H1 (cell line): ENCODE data around the gene CNR2. TPM values are rescaled to one million over a fixed set of nuclear protein-coding genes. Genes with fewer than 3 reads are reported as not detected.

Experiments used
- CTCF ChIA-PET: fragments of 300-600 bp; sonication (Branson Sonifier 250); formaldehyde crosslinking; loops from one replicate; lab custom pipeline; 2021; ENCODE audit not compliant: partially characterized antibody; lab: Charles Lee
- POLR2A ChIA-PET: fragments of 300-600 bp; sonication (Branson Sonifier 250); formaldehyde crosslinking; loops from one replicate; lab custom pipeline; 2021; ENCODE audit warnings: inconsistent platforms; ENCODE audit not compliant: partially characterized antibody; lab: Charles Lee
- DNase-seq, 2 experiments: peaks; one replicate each; pipeline versions ENCODE4 v3.0.0 to v3.0.0-alpha.2; 2010 to 2022; ENCODE audit warnings: low spot score in 2 of 2, low read depth in 1 of 2, mixed read lengths in 1 of 2
- FAIRE-seq: peaks from 2 replicates; lab custom pipeline; 2011; peaks lifted over from hg19 to GRCh38; lab: Jason Lieb, UNC
- H2AFZ ChIP-seq: 2 replicates; pipeline ENCODE4 v1.8.1; 2012; ENCODE audit warnings: low read length, inconsistent platforms
- H2AK5ac ChIP-seq: 2 replicates; pipeline ENCODE4 v1.6.1; 2013; ENCODE audit warnings: low read depth, low read length
- H2BK120ac ChIP-seq: replicated peaks from 2 replicates; pipeline ENCODE3; 2013; ENCODE audit warnings: low read depth, low read length, inconsistent platforms
- H2BK12ac ChIP-seq: 2 replicates; pipeline ENCODE4 v1.6.1; 2013; ENCODE audit warnings: low read depth, low read length
- H2BK15ac ChIP-seq: 2 replicates; pipeline ENCODE4 v1.6.1; 2013; ENCODE audit warnings: low read length
- H2BK20ac ChIP-seq: 2 replicates; pipeline ENCODE4 v1.6.1; 2013; ENCODE audit warnings: low read length
- H2BK5ac ChIP-seq: 2 replicates; pipeline ENCODE4 v1.6.1; 2013; ENCODE audit warnings: low read depth, low read length
- H3K14ac ChIP-seq: 2 replicates; pipeline ENCODE4 v1.6.1; 2013; ENCODE audit warnings: inconsistent platforms; ENCODE audit not compliant: insufficient read length
- H3K18ac ChIP-seq: 2 replicates; pipeline ENCODE4 v1.6.1; 2013; ENCODE audit warnings: low read length; ENCODE audit errors: extremely low read depth
- H3K23ac ChIP-seq: 2 replicates; pipeline ENCODE4 v1.6.1; 2013; ENCODE audit warnings: inconsistent platforms; ENCODE audit not compliant: insufficient read length
- H3K23me2 ChIP-seq: 2 replicates; pipeline ENCODE4 v1.6.1; 2013; ENCODE audit warnings: low read depth, low read length
- H3K27ac ChIP-seq: 2 replicates; pipeline ENCODE4 v1.6.1; 2011; ENCODE audit warnings: low read depth, low read length, inconsistent platforms
- H3K27me3 ChIP-seq, 4 experiments: replicated peaks in 1 of 4; 1 replicate in 1 of 4; 2 replicates in 3 of 4; pipeline versions ENCODE4 v1.6.1 to v1.8.1; 2011 to 2013; ENCODE audit warnings: low read length in 3 of 4, mild to moderate bottlenecking in 3 of 4, inconsistent platforms in 2 of 4, mixed read lengths in 2 of 4, moderate library complexity in 1 of 4; ENCODE audit not compliant: control insufficient read depth in 3 of 4, insufficient read depth in 3 of 4; ENCODE audit errors: extremely low read depth in 1 of 4
- H3K36me3 ChIP-seq, 4 experiments: 2 replicates each; pipeline versions ENCODE4 v1.6.1 to v1.8.1; 2011 to 2013; ENCODE audit warnings: mild to moderate bottlenecking in 4 of 4, low read length in 3 of 4, moderate library complexity in 2 of 4, control low read depth in 1 of 4, inconsistent platforms in 1 of 4; ENCODE audit not compliant: insufficient read depth in 4 of 4, control insufficient read depth in 2 of 4
- H3K4ac ChIP-seq: replicated peaks from 2 replicates; pipeline ENCODE3; 2013; ENCODE audit warnings: low read length, low read depth, mixed read lengths, inconsistent platforms; ENCODE audit not compliant: insufficient read length
- H3K4me1 ChIP-seq, 4 experiments: replicated peaks in 1 of 4; 1 replicate in 1 of 4; 2 replicates in 3 of 4; pipeline versions ENCODE4 v1.6.1 to v1.8.1; 2011 to 2013; ENCODE audit warnings: low read length in 3 of 4, inconsistent platforms in 2 of 4, mixed read lengths in 1 of 4; ENCODE audit not compliant: insufficient read depth in 4 of 4, control insufficient read depth in 3 of 4
- H3K4me2 ChIP-seq, 2 experiments: 2 replicates each; pipeline versions ENCODE4 v1.6.1 to v1.8.1; 2011 to 2013; ENCODE audit warnings: low read depth in 2 of 2, low read length in 2 of 2, control low read depth in 1 of 2, inconsistent platforms in 1 of 2, mild to moderate bottlenecking in 1 of 2; ENCODE audit not compliant: insufficient read depth in 1 of 2
- H3K4me3 ChIP-seq, 4 experiments: fragments of 200-600, 300-600 bp in 1 of 4; sonication (generic), shearing (Covaris generic), sonication (Bioruptor Twin) in 1 of 4; 2 replicates each; pipeline versions ENCODE4 v1.5.1 to v1.8.1; 2011 to 2016; ENCODE audit warnings: low read length in 4 of 4, low read depth in 3 of 4, control low read depth in 2 of 4, inconsistent platforms in 2 of 4, mild to moderate bottlenecking in 2 of 4, mixed read lengths in 1 of 4, moderate library complexity in 1 of 4; ENCODE audit not compliant: insufficient read depth in 2 of 4; ENCODE audit errors: extremely low read depth in 1 of 4
- H3K56ac ChIP-seq: replicated peaks from 2 replicates; pipeline ENCODE3; 2013; ENCODE audit warnings: low read depth, mild to moderate bottlenecking, mixed read lengths, low read length, inconsistent platforms; ENCODE audit not compliant: insufficient read length
- H3K79me1 ChIP-seq: 2 replicates; pipeline ENCODE4 v1.6.1; 2013; ENCODE audit warnings: low read depth, low read length, control low read depth
- H3K79me2 ChIP-seq, 2 experiments: 2 replicates each; pipeline versions ENCODE4 v1.6.1 to v1.8.1; 2012 to 2013; ENCODE audit warnings: low read length in 2 of 2, mild to moderate bottlenecking in 2 of 2, inconsistent platforms in 1 of 2; ENCODE audit not compliant: insufficient read depth in 2 of 2, control insufficient read depth in 1 of 2
- H3K9ac ChIP-seq, 4 experiments: replicated peaks in 1 of 4; 1 replicate in 1 of 4; 2 replicates in 3 of 4; pipeline versions ENCODE4 v1.6.1 to v1.8.1; 2011 to 2013; ENCODE audit warnings: low read depth in 3 of 4, low read length in 3 of 4, control low read depth in 2 of 4, mild to moderate bottlenecking in 2 of 4, moderate library complexity in 2 of 4, inconsistent platforms in 1 of 4; ENCODE audit errors: extremely low read depth in 1 of 4
- H3K9me3 ChIP-seq, 2 experiments: 2 replicates each; pipeline versions ENCODE4 v1.6.1 to v1.8.1; 2012 to 2013; ENCODE audit warnings: mild to moderate bottlenecking in 2 of 2, moderate library complexity in 2 of 2, control low read depth in 1 of 2, inconsistent platforms in 1 of 2, low read depth in 1 of 2, low read length in 1 of 2, mixed read lengths in 1 of 2; ENCODE audit not compliant: insufficient read depth in 2 of 2
- H4K20me1 ChIP-seq, 2 experiments: replicated peaks in 1 of 2; 2 replicates each; pipeline versions ENCODE3 to v1.8.1; 2011 to 2013; ENCODE audit warnings: inconsistent platforms in 2 of 2, low read length in 2 of 2, mild to moderate bottlenecking in 1 of 2; ENCODE audit not compliant: insufficient read depth in 2 of 2, control insufficient read depth in 1 of 2
- H4K5ac ChIP-seq: 2 replicates; pipeline ENCODE4 v1.6.1; 2013; ENCODE audit warnings: low read length, low read depth, mixed read lengths, inconsistent platforms; ENCODE audit not compliant: insufficient read length
- H4K8ac ChIP-seq: 2 replicates; pipeline ENCODE4 v1.8.0; 2013; ENCODE audit warnings: mild to moderate bottlenecking, moderate library complexity, low read length, inconsistent platforms; ENCODE audit not compliant: insufficient read depth; ENCODE audit errors: extremely low read depth
- H4K91ac ChIP-seq: replicated peaks from 2 replicates; pipeline ENCODE3; 2013; ENCODE audit warnings: low read length, mixed read lengths, inconsistent platforms; ENCODE audit not compliant: insufficient read length
- ASH2L ChIP-seq: fragments of 200-600, 300-600 bp; sonication (generic); IDR thresholded peaks from one replicate; pipeline ENCODE4 v1.7.1; 2017; ENCODE audit warnings: low read length
- GTF2F1 ChIP-seq: IDR thresholded peaks from 2 replicates; pipeline ENCODE4 v1.6.1; 2012; ENCODE audit warnings: low read depth, low read length, improper control_type of control experiment, borderline replicate concordance
- RAD21 ChIP-seq, 2 experiments: IDR thresholded peaks in 1 of 2; conservative IDR thresholded peaks in 1 of 2; 2 replicates each; pipeline ENCODE4 v1.6.1; 2011; ENCODE audit warnings: low read depth in 2 of 2, low read length in 2 of 2, improper control_type of control experiment in 1 of 2, inconsistent platforms in 1 of 2, mild to moderate bottlenecking in 1 of 2, moderate library complexity in 1 of 2
- WGBS, 2 experiments: shearing (Covaris generic) in 1 of 2; methylation state at CpG; one replicate each; pipeline versions ENCODE4 v1.1.6 to v1.1.7; 2013 to 2015; ENCODE audit warnings: low lambda C conversion rate in 2 of 2, mixed read lengths in 2 of 2, inconsistent platforms in 1 of 2, low coverage in 1 of 2, missing lambda C conversion rate in 1 of 2; ENCODE audit not compliant: insufficient replicate concordance in 2 of 2, insufficient coverage in 1 of 2, insufficient read length in 1 of 2; ENCODE audit errors: extremely low coverage in 1 of 2, missing lambda C conversion rate in 1 of 2; 5-methylcytosine and 5-hydroxymethylcytosine counted together
- polyA plus RNA-seq, 7 experiments: library from polyadenylated mRNA; depleted of rRNA in 3 of 7; stranded (reverse) in 5 of 7; unstranded in 2 of 7; fragments of >200 nt in 5 of 7; fragments of 200-250 nt in 2 of 7; gene quantifications; 1 replicate in 5 of 7; 2 replicates in 1 of 7; 4 replicates in 1 of 7; pipeline versions ENCODE4 v1.2.1 to v1.2.3, GENCODE V29; 2011 to 2013; ENCODE audit warnings: missing spikeins in 2 of 7, mixed read lengths in 2 of 7
- total RNA-seq: library from RNA; stranded (reverse); fragmentation: NEBNext Ultra II Directional; extraction: Animal tissue kit (Norgen Biotek cat#: 25700); gene quantifications from 2 replicates; pipeline ENCODE4 v1.2.1, GENCODE V29; 2021

CNR2 gene
- total and polyA plus RNA-seq, 2 of the 8 experiments (the other 6 are each of a cell fraction or from before 2014, with no cell fraction given): not detected

DNA sequence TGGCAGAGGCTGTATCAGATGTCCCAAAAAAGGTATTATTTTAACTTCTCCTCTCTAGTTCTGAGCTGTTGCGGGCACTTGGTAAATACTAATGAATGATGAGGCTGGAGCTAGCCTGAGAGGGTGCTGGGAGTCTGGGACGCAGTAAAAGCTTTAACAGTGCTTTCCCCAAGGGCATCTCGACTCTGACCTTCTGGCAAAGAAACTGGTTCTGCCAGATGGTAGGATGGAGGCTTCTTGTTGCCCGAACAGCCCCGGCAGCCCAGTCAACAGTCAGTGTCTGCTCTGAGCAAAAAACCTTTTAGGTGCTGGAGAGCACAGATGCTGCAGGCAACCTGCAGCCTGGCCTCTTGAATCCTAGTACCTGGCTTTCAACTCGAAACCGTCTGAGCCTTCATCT is 43.9 kb upstream of the CNR2 start:
- Histone ChIP-seq H3K79me2 (peaks cover 0 to 15% of the 10 kb centered on the region in 2 experiments; a peak in 2 of 4 replicates), H3K9ac (no peak overlapping the region), H3K27me3 (no peaks in the 10 kb centered on the region), H4K8ac (no peak overlapping the region), H2BK120ac (no peak overlapping the region), H3K23me2 (peaks cover 7% of the 10 kb centered on the region)
- POLR2A ChIA-PET: interaction anchor here (0.6 to 16.6 kb wide), 12 partner anchors 9 to 195 kb away, joined by 3 to 267 read pairs (median 4); partner anchors contain the start of genes LYPLA2 and SRSF10
- FAIRE-seq: no peak
- WGBS, 2 experiments: 91% methylated on average over 7 of the region's 7 CpGs; no CpG with 5 or more reads in 1 of the 2 experiments
- TF ChIP-seq RAD21 (IDR thresholded peaks at IDR 0.05 in 1 of 2, conservative IDR thresholded peaks at IDR 0.05 in 1 of 2; ENCODE audit: low read depth in 2 of 2, low read length in 2 of 2): no peak
- no peak for TF ChIP-seq ASH2L
- TF ChIP-seq GTF2F1: no peak
- TF ChIP-seq, all 59 proteins: peak for 0
- Histone ChIP-seq H3K27ac (no peak overlapping the region), H4K91ac (no peak overlapping the region), H3K4me3 (no peak overlapping the region), H2BK15ac (peak overlapping the region; percentile 29; the same call in 1 of the 2 replicates), H2AFZ (peak overlapping the region; percentile 56), H3K4ac (no peak overlapping the region), H3K4me1 (peaks cover 2 to 4% (median 3%) of the 10 kb centered on the region in 4 experiments; a peak in 6 of 7 replicates), H2BK12ac (no peak overlapping the region), H3K9me3 (no peaks in the 10 kb centered on the region), H3K56ac (no peak overlapping the region), H4K20me1 (no peaks in the 10 kb centered on the region), H3K4me2 (no peak overlapping the region), H3K18ac (no peak overlapping the region), H2BK20ac (no peak overlapping the region), H2BK5ac (no peak overlapping the region), H3K79me1 (no peaks in the 10 kb centered on the region), H3K36me3 (peaks cover 0 to 13% (median 0%) of the 10 kb centered on the region in 4 experiments; a peak in 2 of 8 replicates), H3K14ac (no peak overlapping the region), H3K23ac (no peak overlapping the region), H2AK5ac (no peak overlapping the region), H4K5ac (no peak overlapping the region)
- CTCF ChIA-PET: interaction anchor here (0.5 to 2.0 kb wide), 4 partner anchors 9 to 185 kb away, joined by 3 to 10 read pairs (median 4); no protein-coding TSS in a partner anchor
- no peak for DNase-seq
